Body of pancreas (tissue), 4 donors: ENCODE data around the gene MTX3.

Experiments used
- CTCF ChIP-seq, 7 experiments: fragments of 450-650 bp in 4 of 7; fragments of 200-600 bp in 3 of 7; sonication (generic) in 3 of 7; IDR thresholded peaks; one replicate each; pipeline ENCODE4 v1.5.1; 2016 to 2019; ENCODE audit warnings: antibody characterized with exemption in 7 of 7
- POLR2A ChIP-seq, 3 donors: fragments of 450-650 bp; IDR thresholded peaks; one replicate each; pipeline ENCODE4 v1.6.1; 2016; ENCODE audit warnings: antibody characterized with exemption in 3 of 3, mild to moderate bottlenecking in 2 of 3

- TF ChIP-seq CTCF (IDR thresholded peaks at IDR 0.05): no peak
- no peak for TF ChIP-seq POLR2A (IDR thresholded peaks at IDR 0.05)
Measured at GRCh38 chr5:80008995-80009765, 18.1 kb upstream of the MTX3 start.
